Renal pelvis (tissue), 4 donors: Measurements from ENCODE around the gene ZNF516. TPM values are rescaled to one million over a fixed set of nuclear protein-coding genes. Genes with fewer than 3 reads are reported as not detected.

Source experiments
- DNase-seq: peaks from one replicate; pipeline ENCODE4 v3.0.0-alpha.2; 2013
- polyA plus RNA-seq, 3 donors: library from polyadenylated mRNA; unstranded; fragments of 120-200 nt; gene quantifications; one replicate each; pipeline ENCODE4 v1.2.1, GENCODE V29; 2013; ENCODE audit not compliant: insufficient read length in 3 of 3

The ZNF516 gene
- polyA plus RNA-seq, 3 donors = 41.2 to 58.4 (median 42.6) TPM

DNA sequence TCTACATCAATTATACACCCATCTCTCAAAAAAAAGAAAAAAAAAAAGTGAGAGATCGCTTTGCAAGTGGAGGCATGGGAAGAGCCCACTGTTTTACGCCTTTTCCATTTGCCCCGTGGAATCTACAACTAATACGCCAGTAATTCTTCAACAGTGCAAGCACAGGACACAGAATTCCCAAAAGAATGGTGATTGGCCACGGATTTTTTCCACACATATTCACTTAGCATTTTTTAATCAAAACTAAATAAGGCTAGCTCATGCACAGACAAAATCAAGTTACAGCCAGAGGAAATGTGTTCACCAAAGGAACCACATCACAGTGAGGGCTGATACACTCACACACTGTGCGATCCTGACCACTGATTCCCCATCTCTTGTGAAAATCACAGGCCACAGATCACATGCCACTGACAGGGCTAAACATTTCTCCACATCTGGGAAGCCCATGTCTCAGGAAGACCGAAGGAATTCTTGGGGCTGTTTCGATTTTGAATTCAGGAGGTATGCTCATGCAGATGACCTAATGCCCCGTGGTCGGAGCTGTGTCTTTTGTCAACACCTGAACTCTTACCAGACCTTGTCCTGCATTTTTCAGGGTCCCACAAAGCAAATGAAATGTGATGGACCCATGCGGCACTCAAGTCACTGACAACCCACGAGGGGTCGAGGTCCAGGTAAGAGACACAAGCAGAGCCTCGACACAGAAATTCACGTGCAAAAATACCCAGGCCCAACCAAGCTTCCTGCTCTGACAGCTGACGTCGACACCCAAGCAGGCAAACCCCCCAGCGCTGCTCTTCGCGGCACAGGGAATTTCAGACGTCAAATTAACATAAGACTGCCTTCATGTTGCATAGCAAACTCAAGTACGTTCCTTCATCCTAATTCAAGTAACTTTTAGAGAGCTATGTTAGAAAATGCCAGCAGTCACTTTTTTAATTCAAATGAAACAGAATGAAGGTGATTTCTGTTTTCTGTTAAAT, 69.6 kb downstream of the ZNF516 start:
- DNase-seq = no peak

DNA sequence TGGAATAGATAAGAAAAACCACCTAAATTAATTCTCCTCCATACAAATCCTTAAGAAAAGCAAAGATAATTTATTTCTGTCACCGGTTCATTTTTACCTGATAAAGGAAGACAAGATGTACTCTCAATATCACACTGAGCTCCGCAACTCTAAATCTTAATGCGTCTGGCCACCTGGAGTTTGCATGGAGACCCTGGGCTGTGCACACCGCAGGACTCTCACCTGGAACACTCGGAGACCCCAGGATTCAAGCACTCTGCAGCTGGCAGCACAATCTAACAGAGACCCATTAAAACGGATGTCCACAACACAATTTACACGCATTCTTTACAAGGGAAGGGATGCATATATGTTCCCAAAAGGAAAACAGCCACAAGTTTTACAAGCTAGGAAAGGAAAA, 72.2 kb downstream of the ZNF516 start:
- DNase-seq = no peak

DNA sequence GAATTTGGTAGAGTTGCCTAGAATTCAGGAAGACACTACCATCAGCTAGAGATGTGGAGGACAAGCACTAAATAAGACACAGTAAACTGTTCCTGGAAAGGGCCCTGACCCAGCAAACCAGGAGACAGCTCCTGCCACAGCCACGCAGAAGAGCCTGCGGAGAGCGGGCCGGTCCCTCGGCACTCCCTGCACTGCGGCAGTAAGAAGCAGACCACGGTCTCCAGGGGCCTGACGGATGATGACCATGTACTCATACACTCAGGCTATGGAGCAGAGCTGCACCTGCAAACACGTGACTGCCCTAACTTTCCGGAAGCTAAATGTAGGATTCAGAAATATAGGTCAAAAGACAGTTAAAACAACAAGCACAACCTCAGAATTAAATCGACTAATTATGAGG, 72.9 kb downstream of the ZNF516 start:
- DNase-seq = no peak

DNA sequence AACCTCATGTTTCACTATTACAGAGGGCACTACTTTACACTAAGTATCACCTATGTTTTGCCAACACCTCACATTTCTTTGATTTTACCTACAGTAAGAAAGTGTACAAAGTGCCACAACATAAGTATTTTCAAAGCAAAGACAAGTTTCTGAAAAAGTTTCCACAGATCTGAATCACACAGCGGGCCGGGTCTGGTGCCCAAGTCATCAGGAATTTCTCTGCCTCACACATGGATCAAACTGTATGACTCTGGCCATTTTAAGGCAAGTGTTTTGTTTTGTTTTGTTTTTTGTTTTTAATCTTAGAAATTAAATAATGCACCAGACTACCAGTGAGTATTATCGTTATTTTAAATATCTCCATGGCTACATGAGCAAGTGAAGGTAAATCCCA, 73.4 kb downstream of the ZNF516 start:
- DNase-seq = no peak

DNA sequence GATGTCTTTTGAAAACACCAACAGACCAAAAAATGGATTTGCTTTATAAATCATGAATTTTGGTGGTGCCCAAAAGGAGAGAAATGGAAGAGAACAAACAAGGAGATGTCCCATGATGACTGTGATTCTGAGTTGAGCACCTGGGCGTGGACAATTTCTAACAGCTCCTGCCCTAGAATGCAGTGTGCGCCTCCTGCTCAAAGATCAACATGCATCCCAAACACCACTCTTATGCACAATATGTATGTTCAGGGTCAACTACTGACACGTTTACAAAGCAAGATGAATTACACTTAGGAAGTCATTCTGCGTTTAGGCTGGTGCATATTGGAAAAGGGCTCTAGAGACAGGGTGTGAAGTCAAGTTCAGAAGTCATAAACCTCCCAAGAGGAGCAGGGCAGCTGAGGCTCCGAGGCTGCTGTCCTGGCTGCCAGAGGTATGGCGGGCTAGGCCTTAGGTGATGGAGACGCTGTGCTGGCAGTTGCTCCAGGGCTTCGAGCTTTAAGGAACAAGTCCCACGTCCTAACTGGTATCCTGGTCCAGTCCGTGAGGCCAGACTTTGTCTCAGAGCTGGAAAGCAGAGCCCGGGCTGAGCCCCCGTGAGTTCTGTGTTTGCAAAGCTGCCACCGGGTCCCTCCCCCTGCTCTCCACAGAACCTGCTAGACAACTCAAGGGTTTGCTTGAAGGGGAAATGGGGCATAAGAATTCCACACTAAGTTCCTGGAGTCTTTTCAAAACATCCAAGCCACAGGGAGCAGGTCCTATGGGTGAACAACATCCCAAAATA, 74.0 kb downstream of the ZNF516 start:
- DNase-seq = no peak

DNA sequence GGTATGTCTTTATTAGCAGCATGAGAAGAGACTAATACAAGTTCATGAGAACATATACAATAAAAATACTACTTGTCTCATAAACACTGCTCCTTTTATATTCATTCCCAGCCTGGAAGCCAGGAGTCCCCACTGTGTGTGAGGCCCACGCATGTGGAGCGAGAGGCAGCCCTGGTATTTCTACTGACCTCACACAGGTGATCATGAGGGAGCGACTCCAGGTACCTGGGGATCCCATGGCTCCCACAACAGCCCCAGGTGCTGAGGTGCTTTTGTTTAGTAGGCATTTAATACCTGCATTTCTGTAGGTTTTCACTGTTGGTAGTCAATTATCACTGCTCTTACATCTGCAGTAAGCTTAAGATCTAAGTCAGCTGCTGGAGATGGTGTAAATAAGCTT, 75.2 kb downstream of the ZNF516 start:
- DNase-seq = no peak

DNA sequence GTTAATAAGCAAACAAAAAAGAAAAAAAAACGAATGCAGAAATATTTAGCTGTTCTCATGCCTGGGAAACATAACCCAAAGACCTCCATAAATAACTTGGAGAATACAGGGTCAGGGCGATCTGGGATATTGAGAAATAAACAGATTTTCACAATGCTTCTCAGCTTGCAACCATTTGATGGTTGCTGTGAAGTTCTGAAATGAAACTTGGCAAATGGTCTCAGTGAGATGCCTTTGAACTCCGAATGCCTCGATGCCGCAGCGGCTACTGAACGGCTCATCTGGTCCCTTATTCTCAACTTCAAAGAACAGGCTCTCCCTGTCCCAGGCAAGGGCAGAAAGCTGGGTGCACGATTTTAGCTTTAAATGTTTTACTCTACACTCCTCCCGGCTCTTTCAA, 78.1 kb downstream of the ZNF516 start:
- no peak for DNase-seq

DNA sequence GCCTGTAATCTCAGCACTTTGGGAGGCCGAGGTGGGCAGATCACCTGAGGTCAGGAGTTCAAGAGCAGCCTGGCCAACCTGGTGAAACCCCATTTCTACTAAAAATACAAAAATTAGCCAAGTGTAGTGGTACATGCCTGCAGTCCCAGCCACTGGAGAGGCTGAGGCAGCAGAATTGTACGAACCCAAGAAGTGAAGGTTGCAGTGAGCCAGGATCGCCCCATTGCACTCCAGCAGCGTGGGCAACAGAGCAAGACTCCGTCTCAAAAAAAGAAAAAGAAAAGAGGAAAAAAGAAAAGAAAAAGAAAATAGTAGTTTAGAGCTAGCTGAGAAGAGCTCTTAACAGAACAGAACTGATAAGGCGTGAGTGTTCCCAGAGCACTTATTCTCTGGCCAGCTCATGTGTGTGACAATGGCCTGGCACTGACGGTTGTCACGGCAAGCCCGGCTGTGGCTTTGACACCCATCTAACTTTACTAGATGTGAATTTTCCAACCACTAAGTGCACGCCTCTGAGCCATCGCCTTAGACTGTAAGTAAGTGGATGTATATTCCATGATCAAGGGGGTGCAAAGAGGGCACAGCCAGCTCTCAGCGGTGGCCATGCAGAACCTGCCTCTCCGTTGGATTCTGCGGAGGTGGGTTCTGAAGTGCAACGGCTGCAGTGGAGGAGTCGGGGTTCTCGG, 80.0 kb downstream of the ZNF516 start:
- DNase-seq = no peak

DNA sequence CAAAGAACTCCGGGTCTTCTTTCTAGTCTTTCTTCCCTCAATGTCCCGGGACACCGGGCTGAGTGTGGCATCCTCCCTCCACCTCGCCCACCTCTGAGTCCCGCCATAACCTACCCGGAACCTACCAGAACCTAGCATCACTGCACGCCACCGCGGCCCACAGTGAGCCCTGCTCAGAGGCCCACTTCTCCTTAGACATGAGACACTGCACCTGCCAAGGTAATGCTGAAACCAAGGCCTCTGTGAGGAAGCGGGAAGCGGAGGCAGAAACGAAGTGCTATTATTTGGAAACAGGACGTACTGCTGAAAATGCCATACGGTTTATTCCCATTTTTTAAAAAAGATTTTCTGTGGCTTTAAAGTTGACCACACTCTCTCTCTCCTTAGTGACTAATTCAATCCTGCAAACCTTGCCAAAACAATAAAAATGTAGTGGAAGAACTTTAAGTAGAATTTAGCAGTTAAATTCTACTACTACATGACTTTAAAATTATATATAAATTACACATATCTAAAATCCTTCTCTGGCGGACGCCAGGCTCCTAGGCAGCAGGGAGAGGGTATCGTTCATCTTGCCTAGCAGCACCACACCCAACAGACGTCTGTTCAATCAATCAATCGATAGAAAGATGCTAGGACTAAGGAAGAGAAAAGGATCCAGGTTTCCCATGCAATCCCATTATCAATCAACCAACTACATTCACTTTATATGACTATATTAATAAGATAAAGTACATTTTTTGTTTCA, 82.0 kb downstream of the ZNF516 start:
- no peak for DNase-seq

DNA sequence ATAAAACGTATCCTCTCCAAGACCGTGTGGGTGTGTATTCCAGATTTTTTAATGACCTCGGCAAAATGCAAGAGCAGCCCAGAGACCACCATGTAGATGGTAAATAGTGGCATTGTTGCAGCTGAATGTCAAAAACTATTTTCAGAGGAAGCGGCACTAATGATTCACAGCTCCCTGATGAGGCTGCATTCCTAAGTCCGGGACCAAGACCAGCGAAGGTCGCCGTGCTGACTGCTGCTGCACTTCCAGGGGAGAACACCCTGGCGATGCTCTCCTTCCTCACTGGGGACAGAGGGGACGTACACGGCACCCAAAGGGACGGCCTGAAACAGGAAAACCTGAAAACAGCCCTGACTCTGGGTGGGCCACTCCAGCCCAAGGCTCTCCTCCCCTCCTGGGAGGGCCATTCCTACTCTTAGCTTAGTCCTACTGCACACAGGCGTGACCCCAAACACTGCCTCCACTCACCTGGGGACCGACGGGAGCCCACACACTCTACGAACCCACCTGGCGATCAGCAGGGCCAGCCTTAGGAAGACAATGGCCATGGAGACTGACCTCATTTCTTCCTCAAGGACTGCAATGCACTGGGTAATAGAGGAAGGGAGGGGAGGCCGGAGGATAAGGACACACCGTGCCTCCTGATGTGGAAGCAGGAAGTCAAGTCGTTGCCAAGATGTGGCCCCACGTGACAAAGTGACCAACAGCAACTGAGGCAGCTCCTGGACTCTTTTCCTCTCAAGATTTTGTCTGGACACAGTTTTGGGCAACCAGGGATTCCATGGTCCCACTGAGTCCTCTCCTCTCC, 82.8 kb downstream of the ZNF516 start:
- DNase-seq = no peak

DNA sequence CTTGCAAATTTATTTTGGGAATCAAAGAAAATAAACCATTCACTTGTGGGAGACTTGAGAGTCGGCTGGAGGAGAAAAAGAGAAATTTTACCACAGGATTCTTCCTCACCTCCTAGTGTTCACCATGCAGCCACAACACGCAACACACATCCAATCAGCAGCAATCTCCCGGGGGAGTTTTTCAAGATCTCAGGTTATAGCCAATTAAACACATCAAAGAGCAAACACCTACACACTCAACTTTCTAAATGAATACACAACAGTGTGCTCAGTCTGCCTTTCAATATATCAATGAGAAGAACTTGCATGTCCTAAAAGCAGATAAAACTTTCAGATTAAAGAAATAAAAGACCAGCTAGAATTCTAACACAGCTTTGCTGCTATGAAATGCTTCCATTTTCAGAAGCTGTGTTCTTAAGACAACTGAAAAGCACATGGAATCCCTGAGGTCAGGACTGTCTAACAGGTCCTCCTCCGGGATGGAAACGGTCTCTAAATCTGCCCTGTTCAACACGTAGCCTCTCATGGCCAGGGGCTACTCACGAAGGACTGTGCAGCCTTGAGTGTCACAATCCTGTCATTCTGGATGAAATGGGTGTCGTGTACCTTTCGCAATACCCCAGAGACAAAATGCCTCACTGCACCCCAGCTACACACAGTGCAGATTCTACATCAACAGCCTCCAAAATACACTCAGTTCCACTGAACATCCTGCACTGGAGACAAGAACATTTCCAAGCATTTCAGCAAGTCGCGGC, 84.2 kb downstream of the ZNF516 start:
- DNase-seq = no peak

DNA sequence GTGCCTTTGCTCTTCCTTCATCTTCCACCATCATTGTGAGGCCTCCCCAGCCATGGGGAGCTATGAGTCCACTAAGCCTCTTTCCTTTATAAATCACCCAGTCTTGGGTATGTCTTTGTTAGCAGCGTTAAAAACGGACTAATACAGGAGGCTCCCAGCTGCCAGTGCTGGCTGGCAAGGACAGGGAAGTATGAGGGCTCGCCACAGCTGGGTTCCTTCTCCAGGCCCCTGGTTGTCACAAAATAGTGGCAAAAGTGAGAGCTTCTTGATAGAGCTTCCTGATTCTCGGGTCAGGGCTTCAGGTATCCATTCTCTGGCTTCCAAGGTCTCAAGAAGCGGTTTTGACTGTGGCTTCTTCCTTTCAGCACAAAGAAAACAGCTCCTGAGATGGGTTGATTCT, 85.0 kb downstream of the ZNF516 start:
- no peak for DNase-seq

DNA sequence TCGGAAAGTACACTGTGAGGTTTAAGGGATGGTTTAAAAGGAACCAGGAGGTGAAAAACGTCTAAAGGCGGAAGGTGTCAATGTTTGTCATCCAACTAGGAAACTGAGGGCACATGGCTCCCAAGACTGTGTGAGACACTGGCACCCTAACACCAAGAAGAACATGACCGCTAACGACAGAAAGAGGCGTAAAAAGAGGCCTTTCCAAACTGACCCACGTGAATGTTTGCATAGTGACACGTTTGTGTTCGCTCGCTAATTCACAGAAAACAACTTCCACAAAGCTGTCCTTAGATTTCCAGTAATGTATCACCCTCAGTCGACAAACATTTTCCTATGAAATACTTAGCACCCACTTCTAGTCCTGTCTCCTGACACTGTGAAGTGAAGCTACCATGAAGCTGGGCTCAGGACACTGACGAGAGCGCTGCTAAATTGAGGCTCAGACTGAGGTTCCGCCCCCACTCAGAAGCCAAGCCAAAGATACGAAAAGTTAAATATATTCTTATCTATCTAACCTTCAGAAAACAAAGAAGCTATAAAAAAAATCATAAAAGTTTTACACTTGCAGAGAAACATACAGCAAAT, 86.5 kb downstream of the ZNF516 start:
- DNase-seq = no peak

DNA sequence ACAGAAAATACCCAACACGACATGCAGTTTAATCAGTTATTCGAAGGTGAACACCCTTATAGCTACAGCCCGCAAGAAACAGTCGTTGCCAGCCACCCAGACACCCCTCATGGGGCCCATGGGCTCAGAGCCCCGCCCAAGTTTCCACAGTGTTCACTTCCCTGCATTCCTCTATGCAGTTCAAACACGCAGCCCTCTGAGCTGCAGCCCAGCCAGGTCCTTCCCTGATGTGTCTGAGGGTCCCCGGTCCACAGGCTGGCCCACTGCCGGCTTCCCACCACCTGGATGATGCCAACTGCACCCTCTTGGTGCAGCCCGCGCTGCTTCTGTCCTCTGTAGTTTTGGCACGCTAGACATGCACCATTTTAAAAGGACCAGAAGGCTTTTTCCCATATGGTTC, 87.4 kb downstream of the ZNF516 start:
- DNase-seq = no peak

DNA sequence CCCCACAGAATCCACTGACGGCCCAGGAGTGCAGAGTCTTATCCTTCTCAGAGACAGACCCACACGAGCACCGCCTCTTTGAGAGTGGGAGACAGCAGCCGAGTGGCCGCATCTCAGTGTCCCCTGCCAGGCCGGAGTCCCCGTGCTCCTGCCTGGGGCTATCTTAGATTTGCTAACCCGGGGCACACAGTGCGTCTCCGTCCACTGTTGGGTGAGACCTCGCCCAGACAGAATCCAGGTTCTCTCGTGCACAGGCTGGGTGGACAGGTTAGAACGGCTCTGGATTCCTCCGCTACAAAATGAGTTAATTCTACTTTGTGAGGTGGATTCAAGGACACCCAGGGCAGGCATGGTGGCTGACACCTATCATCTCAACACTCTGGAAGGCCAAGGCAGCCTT, 88.3 kb downstream of the ZNF516 start:
- DNase-seq = no peak

DNA sequence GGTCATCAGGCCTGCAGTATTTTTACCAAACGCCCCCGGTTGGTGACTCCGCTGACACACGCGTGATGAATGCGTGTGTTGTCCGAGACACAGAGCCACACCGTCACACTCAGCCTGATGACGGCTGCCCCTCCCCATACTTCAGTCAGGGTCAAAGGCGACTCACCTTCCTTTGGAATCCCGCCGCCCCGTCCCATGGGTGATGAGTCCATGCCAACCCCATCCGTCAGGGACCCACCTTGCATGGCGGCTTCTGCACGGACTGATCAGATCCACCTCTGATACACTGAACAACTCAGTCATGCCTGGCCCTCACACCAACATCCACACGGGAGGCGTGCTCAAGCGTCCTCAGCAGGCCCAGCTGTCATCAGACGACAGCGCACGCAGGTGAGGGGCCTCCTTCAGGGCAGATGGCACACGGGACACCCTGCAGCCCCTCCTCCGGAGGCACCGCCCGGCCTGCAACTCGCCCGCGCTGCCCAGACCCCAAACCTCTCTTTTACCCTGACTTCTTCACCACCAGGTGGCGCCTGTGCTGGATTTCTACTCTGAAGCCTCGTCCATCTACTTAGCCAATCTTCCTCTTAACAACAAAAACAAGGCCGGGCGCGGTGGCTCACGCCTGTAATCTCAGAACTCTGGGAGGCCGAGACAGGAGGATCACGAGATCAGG, 89.2 kb downstream of the ZNF516 start:
- no peak for DNase-seq

DNA sequence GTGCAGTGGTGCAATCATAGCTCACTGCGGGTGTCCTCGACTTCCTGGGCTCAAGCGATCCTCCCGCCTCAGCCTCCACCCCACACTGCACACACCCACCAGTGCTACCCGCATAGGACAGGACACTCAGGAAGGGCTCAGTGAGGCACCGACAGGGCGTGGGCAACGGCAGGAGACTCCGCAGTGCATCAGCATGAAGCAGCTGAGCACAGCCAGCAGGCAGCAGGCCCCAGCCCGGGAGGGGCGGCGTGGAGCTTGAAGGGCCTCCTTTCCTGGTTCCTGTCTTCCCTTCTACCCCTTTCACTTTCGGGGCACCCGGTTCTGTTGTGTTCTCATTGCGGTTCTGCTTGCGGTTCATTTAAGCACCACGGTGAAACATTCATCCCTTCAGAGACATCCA, 89.8 kb downstream of the ZNF516 start:
- no peak for DNase-seq

DNA sequence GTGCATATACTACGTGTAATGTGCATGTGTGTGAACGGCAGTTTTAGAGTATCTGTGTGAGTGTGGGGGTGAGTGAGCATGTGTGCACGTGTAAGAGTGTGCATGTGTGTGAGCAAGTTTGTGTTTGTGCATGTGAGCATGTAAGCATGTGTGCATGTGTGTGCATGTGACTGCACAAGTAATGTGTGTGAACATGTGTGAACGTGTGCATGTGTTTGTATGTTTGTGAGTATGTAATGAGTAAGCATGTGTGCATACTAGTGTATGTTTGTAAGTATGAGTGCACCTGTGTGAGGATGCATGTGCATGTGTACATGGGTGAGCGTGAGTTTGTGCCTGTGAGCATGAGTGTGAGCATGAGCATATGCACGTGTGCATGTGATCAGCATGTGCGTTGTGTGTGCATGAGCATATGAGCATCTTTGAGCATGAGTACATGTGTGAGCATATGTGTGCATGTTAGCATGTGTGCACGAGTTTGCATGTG, 90.7 kb downstream of the ZNF516 start:
- no peak for DNase-seq
